Smooth muscle cell of the brain vasculature (primary cell): ENCODE data around the gene OR5P2.
"Not testable (repeated sequence)": the region's sequence is repeated elsewhere in the genome, so short reads cannot be mapped to it uniquely, and the experiment has no call there.

Experiments used
- DNase-seq: peaks from one replicate; pipeline ENCODE4 v3.0.0-alpha.2; 2012; ENCODE audit warnings: low read depth, low spot score

Gene OR5P2

GRCh38 chr11:7796842-7797241 is at the start of gene OR5P2:
OR5P2 (minus strand) TSS chr11:7796942; CDS start chr11:7796942, 0 bp downstream.
- DNase-seq, result no peak

GRCh38 chr11:7846003-7846402 is 49.3 kb upstream of the OR5P2 start:
- no peak for DNase-seq

- DNase-seq, result no peak
Observed at GRCh38 chr11:7844986-7845385, 48.2 kb upstream of the OR5P2 start.

- DNase-seq, result no peak
Observed at GRCh38 chr11:7844521-7844920, 47.8 kb upstream of the OR5P2 start.

GRCh38 chr11:7840578-7840977 is 43.8 kb upstream of the OR5P2 start:
- no peak for DNase-seq

- DNase-seq, result no peak
Observed at GRCh38 chr11:7833527-7833926, 36.8 kb upstream of the OR5P2 start.

- no peak for DNase-seq
Observed at GRCh38 chr11:7830740-7831139, 34.0 kb upstream of the OR5P2 start, which contains the start of gene OR5P3. OR5P3 (minus strand) TSS chr11:7830840.

GRCh38 chr11:7826324-7826723 is 29.6 kb upstream of the OR5P2 start:
- no peak for DNase-seq

- DNase-seq, result not testable (repeated sequence)
Observed at GRCh38 chr11:7820417-7820816, 23.7 kb upstream of the OR5P2 start.

- not testable (repeated sequence) for DNase-seq
Observed at GRCh38 chr11:7814897-7815296, 18.2 kb upstream of the OR5P2 start.

- not testable (repeated sequence) for DNase-seq
Observed at GRCh38 chr11:7810301-7810700, 13.6 kb upstream of the OR5P2 start.

- DNase-seq, result no peak
Observed at GRCh38 chr11:7793233-7793632, 3.5 kb downstream of the OR5P2 start.

- no peak for DNase-seq
Observed at GRCh38 chr11:7787239-7787638, 9.5 kb downstream of the OR5P2 start.

GRCh38 chr11:7775689-7776088 is 21.1 kb downstream of the OR5P2 start:
- no peak for DNase-seq

GRCh38 chr11:7764301-7764700 is 32.4 kb downstream of the OR5P2 start:
- DNase-seq, result not testable (repeated sequence)

- DNase-seq, result no peak
Observed at GRCh38 chr11:7759010-7759409, 37.7 kb downstream of the OR5P2 start.

GRCh38 chr11:7749456-7749855 is 47.3 kb downstream of the OR5P2 start:
- DNase-seq, result no peak
